ENCODE measurements around the gene ATOH8.

ATOH8 gene

GRCh38 chr2:85736456-85737355 lies 17.1 kb upstream of the ATOH8 start:
- no peak for TF ChIP-seq CTCF (IDR thresholded peaks at IDR 0.05; ENCODE audit: insufficient read depth, missing control alignments)
- FAIRE-seq = no peak
- no peak for DNase-seq (ENCODE audit: insufficient read length, low spot score)

GRCh38 chr2:85737481-85737880 lies 16.3 kb upstream of the ATOH8 start:
- FAIRE-seq (no peak), DNase-seq (ENCODE audit: insufficient read length, low spot score) (no peak)
- no peak for TF ChIP-seq CTCF (IDR thresholded peaks at IDR 0.05; ENCODE audit: insufficient read depth, missing control alignments)

GRCh38 chr2:85737961-85738360 lies 15.8 kb upstream of the ATOH8 start:
- TF ChIP-seq CTCF (IDR thresholded peaks at IDR 0.05; ENCODE audit: insufficient read depth, missing control alignments) = no peak
- no peak for FAIRE-seq
- no peak for DNase-seq (ENCODE audit: insufficient read length, low spot score)

GRCh38 chr2:85740193-85740592 lies 13.6 kb upstream of the ATOH8 start:
- no peak for DNase-seq (ENCODE audit: insufficient read length, low spot score)
- no peak for FAIRE-seq
- no peak for TF ChIP-seq CTCF (IDR thresholded peaks at IDR 0.05; ENCODE audit: insufficient read depth, missing control alignments)

- FAIRE-seq = no peak
- DNase-seq (ENCODE audit: insufficient read length, low spot score) = no peak
- no peak for TF ChIP-seq CTCF (IDR thresholded peaks at IDR 0.05; ENCODE audit: insufficient read depth, missing control alignments)
Observed at GRCh38 chr2:85741211-85741832, 12.5 kb upstream of the ATOH8 start.

- no peak for FAIRE-seq
- no peak for TF ChIP-seq CTCF (IDR thresholded peaks at IDR 0.05; ENCODE audit: insufficient read depth, missing control alignments)
- no peak for DNase-seq (ENCODE audit: insufficient read length, low spot score)
Observed at GRCh38 chr2:85741833-85742455, 11.8 kb upstream of the ATOH8 start.
